ENCODE measurements around the gene VPS13A. TPM values are rescaled to one million over a fixed set of nuclear protein-coding genes. Genes with fewer than 3 reads are reported as not detected.

The VPS13A gene
- total RNA-seq, 1 donor from 2014 or later: 37.8 TPM

- Histone ChIP-seq H3K27ac (no peak overlapping the region), H3K36me3 (peaks cover 0 to 8% of the 10 kb centered on the region in 2 donors), H3K4me1 (no peaks in the 10 kb centered on the region), H3K9me3 (no peaks in the 10 kb centered on the region), H3K4me3 (no peak overlapping the region), H3K27me3 (no peaks in the 10 kb centered on the region)
- TF ChIP-seq POLR2AphosphoS5 (IDR thresholded peaks at IDR 0.05; ENCODE audit: insufficient read depth in 1 of 2, low read depth in 1 of 2): no peak
- no peak for TF ChIP-seq POLR2A (IDR thresholded peaks at IDR 0.05)
- no peak for TF ChIP-seq CTCF (IDR thresholded peaks at IDR 0.05)
- DNase-seq (ENCODE audit: extremely low spot score in 2 of 2): no peak
- intact Hi-C loops (cut with DNase I): no loop called here
These were observed 150.8 kb downstream of the VPS13A start for GRCh38 chr9:77328102-77328501.

DNA sequence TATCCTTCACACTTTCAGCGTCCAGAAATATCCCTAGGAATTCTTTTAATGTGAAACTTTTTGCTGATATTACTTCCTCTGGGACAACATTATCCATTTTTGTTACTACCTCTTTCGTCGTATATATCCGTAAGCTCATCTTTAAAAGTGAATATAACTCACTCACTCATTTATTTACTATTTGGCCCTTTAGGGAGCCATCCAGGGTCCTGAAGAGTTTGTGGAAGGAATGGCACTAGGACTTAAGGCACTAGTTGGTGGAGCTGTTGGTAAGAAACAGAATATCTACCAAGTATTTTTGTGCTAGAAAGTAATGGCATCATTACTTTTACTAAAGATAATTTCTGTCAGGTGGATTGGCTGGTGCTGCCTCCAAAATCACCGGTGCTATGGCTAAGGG is 192.7 kb downstream of the VPS13A start:
- intact Hi-C loops (cut with DNase I): no loop called here
- H3K27me3 ChIP-seq: no peaks in the 10 kb centered on the region
- DNase-seq (ENCODE audit: extremely low spot score in 2 of 2): no peak
- no peak overlapping the region for H3K27ac ChIP-seq
- no peaks in the 10 kb centered on the region for H3K4me1 ChIP-seq
- no peak overlapping the region for H3K4me3 ChIP-seq
- H3K36me3 ChIP-seq: peaks cover 0 to 24% of the 10 kb centered on the region in 2 donors
- TF ChIP-seq POLR2A (IDR thresholded peaks at IDR 0.05) (no peak), CTCF (IDR thresholded peaks at IDR 0.05) (no peak), POLR2AphosphoS5 (IDR thresholded peaks at IDR 0.05; ENCODE audit: insufficient read depth in 1 of 2, low read depth in 1 of 2) (no peak)
- no peaks in the 10 kb centered on the region for H3K9me3 ChIP-seq

- H3K9me3 ChIP-seq: no peaks in the 10 kb centered on the region
- TF ChIP-seq CTCF (IDR thresholded peaks at IDR 0.05) (no peak), POLR2AphosphoS5 (IDR thresholded peaks at IDR 0.05; ENCODE audit: insufficient read depth in 1 of 2, low read depth in 1 of 2) (no peak), POLR2A (IDR thresholded peaks at IDR 0.05) (no peak)
- no peak overlapping the region for H3K4me3 ChIP-seq
- no peak for DNase-seq (ENCODE audit: extremely low spot score in 2 of 2)
- peaks cover 0 to 16% of the 10 kb centered on the region in 2 donors for H3K36me3 ChIP-seq
- no peaks in the 10 kb centered on the region for H3K27me3 ChIP-seq
- intact Hi-C loops (cut with DNase I): no loop called here
- no peak overlapping the region for H3K27ac ChIP-seq
- H3K4me1 ChIP-seq: no peaks in the 10 kb centered on the region
These were observed 196.9 kb downstream of the VPS13A start for GRCh38 chr9:77374266-77374665.

DNA sequence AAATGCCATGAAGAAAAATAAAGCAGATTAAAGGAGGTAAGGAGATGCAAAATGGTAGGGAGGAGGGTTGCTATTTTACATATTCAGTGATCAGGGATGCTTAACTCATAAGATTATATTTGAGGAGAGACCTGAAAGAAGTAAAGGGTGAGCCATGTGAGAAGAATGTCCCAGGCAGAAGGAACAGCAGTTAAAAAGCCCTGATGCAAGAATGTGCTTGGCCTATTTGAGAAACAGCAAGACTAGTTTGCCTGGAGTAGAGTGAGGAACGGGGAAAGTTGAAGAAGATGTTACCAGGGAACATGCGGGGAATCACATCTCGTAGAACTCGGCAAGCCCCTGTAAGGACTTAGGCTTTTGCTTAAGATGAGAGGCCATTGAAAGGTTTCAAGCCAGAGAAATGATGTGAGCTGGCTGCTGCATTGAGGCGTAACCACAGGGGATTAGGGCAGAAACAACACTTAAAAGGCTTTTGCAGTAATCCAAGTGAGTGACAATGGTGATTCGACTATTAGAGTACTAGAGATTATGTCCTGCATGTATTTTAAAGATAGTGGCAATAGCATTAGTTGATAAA is 198.7 kb downstream of the VPS13A start:
- Histone ChIP-seq H3K27me3 (no peaks in the 10 kb centered on the region), H3K9me3 (no peaks in the 10 kb centered on the region), H3K27ac (no peak overlapping the region), H3K4me1 (no peaks in the 10 kb centered on the region), H3K4me3 (no peak overlapping the region), H3K36me3 (peaks cover 0 to 5% of the 10 kb centered on the region in 2 donors)
- intact Hi-C loops (cut with DNase I): loop anchor here (5.0 kb wide), 1 partner anchor 1391 kb away; no protein-coding TSS in a partner anchor
- no peak for DNase-seq (ENCODE audit: extremely low spot score in 2 of 2)
- TF ChIP-seq POLR2AphosphoS5 (IDR thresholded peaks at IDR 0.05; ENCODE audit: insufficient read depth in 1 of 2, low read depth in 1 of 2) (no peak), POLR2A (IDR thresholded peaks at IDR 0.05) (no peak), CTCF (IDR thresholded peaks at IDR 0.05) (no peak)

GRCh38 chr9:77384406-77384805 is 207.1 kb downstream of the VPS13A start:
- intact Hi-C loops (cut with DNase I): no loop called here
- no peak overlapping the region for H3K4me3 ChIP-seq
- DNase-seq (ENCODE audit: extremely low spot score in 2 of 2): no peak
- no peak overlapping the region for H3K27ac ChIP-seq
- no peak for TF ChIP-seq CTCF (IDR thresholded peaks at IDR 0.05)
- no peaks in the 10 kb centered on the region for H3K36me3 ChIP-seq
- no peaks in the 10 kb centered on the region for H3K27me3 ChIP-seq
- no peaks in the 10 kb centered on the region for H3K4me1 ChIP-seq
- no peaks in the 10 kb centered on the region for H3K9me3 ChIP-seq
